ENCODE results near the gene SND1.

The SND1 gene

GRCh38 chr7:128032605-128033235 lies 380.7 kb downstream of the SND1 start:
- no peak for DNase-seq

- DNase-seq = no peak
Observed at GRCh38 chr7:128033246-128033645, 381.3 kb downstream of the SND1 start.

GRCh38 chr7:128034825-128035224 lies 382.8 kb downstream of the SND1 start:
- DNase-seq = no peak

GRCh38 chr7:128035712-128036111 lies 383.7 kb downstream of the SND1 start:
- DNase-seq = no peak

DNA sequence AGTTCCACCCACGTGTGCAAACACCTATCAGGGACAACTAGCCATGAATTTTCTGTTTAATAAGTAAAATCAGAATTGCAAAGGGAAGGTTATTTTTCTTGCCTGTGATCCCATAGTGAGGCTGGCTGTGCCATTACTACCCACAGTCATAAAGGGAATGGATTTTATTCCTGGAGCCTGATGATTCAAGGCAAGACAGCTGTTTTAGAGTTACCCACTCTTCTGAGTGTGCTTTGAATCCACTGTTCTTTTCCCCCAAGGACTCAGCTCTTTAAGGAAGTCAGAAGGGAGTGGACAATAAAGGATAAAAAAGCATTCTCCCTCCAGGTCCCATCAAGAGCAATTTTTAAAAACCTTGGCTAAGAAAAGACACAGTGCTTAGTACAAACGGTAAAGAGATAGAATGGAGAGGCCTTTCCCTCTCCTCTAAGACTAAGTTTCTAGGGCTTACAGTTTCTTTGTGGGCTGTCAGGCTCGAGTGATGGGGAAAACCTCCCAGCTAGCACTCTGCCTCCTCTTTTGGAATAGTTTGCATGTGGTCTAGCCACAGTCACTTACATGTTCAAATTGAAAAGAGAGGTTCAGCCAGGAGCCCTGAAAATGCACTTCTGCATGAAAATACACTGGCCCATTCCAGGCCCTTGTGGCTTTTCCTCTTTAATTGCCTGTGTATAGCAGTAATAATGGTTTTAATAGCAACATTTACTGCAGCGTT lies 384.4 kb downstream of the SND1 start:
- DNase-seq = no peak

- no peak for DNase-seq
Observed at GRCh38 chr7:128037081-128037480, 385.1 kb downstream of the SND1 start.

- no peak for DNase-seq
Observed at GRCh38 chr7:128037880-128038619, 386.1 kb downstream of the SND1 start.

DNA sequence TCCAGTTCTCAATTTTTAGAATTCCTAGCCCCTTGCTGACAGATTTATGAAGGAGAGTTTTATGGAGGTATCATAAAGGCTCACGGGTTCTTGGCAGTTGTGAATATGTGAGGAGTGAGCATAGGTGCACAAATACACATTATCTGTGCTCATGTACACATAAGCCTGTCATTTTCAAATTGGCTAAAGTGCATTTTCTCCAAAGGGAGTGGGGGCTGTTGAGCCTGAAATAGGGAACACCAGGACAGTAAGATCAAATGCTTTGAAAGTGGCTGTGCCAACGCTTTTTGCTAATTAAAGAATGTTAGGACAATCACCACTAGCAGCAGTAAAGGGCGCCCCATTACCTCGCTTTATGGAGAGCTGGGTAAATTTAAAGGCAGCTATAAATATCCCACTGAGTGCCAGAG lies 387.6 kb downstream of the SND1 start:
- no peak for DNase-seq

DNA sequence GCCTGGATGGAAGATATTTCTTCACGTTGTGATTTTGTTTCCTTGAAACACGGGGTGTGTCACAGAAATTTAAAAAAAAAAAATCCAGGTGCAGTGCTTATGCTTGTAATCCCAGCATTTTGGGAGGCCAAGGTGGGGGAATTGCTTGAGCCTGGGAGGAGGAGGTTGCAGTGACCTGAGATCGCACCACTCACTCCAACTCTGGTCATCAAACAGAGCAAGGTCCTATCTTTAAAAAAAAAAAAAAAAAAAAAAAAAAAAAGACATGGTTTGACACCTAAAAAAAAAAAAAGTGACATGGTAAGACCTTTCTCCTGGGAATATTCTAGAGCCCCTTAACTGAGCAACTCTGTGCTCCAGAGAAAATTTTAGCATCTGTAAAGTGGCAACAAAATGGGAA lies 388.2 kb downstream of the SND1 start:
- no peak for DNase-seq

DNA sequence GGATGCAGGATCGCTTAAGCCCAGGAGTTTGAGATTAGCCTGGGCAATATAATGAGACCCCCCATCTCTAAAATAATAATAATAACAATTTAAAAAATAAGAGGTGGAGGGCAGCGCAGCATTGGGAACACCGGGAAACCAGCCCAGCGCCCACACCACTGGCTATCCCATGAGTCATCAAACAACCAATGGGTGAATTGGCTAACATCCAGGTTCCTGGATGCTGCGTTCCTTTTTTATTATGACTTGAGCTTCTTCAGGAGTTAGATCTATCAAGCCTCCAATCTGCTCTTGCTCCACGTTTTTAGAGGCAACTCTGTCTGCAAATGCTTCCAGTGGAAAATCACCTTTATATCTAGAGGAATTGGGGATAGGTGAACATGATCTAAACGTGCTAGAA lies 389.2 kb downstream of the SND1 start:
- no peak for DNase-seq

DNA sequence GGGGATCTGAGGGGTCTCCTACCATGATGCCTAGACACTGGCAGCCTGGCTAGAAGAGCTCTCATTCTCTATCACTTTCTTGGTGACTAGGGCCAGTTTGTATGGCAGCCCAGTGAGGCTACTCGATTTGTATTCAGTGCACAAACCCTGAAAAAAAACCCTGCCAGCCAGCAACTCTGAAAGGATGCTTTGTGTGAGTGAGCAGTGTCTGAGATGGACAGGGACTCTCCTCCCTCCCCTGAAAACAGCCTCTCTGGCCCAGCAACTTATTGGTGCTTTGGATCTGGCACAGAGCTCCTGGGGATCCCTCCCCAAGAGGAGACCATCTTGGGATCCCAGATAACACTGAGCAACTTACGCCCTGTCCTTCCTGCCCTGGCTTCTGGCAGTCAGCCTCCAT lies 390.0 kb downstream of the SND1 start:
- DNase-seq = no peak

- no peak for DNase-seq
Observed at GRCh38 chr7:128044064-128044463, 392.1 kb downstream of the SND1 start.

GRCh38 chr7:128045158-128045557 lies 393.2 kb downstream of the SND1 start:
- DNase-seq = no peak

DNA sequence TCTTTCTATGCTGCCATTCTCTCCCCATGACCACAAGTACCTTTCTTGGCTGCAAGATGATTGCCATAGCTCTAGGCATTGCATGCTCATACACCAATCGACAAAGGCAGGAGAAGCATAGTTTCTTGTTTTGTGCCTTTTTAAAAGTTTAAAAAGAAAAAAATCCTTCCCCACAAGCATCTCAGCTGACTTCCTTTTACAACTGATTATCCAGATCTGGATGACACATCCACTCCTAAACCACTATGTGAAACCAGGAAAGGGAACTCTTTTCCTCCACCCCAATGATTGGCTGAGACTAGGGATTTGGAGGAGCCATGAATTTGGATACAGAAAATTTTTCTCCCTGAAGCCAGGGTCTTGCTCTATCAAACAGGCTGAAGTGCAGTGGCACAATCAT lies 393.8 kb downstream of the SND1 start:
- DNase-seq = no peak

DNA sequence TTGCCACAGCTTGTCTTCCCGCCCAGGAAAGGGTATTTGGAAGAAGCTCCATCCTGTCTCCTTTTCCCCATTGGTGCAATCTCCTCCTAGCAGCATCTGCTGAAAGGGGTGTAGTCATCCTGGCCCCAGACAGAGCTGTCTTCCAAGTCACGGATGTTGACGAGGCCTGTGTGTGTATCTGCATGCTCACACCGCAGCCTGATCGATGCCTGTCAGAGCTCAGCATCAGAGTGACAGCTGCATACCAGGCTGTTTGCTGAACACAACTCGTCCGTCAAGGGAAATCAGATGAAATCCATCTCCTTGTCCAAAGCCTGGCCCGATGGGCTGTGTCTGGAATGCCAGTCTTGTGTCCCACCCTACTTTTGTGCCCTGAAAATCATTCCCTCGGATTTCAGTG lies 400.4 kb downstream of the SND1 start:
- DNase-seq = no peak

- DNase-seq = no peak
Observed at GRCh38 chr7:128053023-128053422, 401.0 kb downstream of the SND1 start.

DNA sequence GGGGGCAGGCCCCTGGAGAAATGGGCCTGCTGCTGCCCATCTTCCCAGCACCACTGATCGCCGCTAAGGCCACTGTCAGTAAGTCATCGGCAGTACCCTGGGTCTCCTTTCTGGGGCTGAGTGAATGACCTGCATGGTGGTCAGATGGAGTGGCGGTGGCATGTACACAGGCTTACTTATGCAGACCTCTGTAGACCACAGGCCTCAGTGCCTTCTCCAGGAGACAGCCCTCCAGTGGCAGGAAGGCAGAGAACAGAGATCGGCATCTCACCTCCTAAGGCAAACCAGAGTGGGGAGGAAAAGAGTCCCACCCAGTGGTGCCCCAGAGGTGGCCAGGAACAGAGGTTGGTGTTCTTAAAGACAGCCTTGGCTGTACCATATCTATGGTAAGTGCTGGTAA lies 402.0 kb downstream of the SND1 start:
- no peak for DNase-seq

DNA sequence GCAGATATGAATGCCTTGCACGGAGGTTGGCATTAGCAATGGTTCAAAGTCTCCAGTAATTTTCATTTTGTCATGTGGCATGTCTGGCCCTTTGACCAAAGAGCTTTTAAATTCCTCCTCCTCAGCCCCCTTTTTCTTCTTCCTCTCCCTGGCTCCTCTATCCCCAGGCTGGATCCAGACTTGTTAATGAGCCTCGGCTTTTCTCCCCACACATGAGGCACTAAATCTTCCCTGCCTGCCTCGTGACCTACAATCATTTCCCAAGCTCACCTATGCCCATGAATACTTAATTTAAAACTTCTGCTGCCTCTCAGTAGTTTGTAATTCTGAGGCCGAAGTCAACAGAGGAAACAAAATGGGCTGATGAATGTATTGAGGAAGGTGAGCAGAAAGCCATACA lies 402.5 kb downstream of the SND1 start:
- DNase-seq = no peak

GRCh38 chr7:128055637-128056036 lies 403.6 kb downstream of the SND1 start:
- DNase-seq = no peak

DNA sequence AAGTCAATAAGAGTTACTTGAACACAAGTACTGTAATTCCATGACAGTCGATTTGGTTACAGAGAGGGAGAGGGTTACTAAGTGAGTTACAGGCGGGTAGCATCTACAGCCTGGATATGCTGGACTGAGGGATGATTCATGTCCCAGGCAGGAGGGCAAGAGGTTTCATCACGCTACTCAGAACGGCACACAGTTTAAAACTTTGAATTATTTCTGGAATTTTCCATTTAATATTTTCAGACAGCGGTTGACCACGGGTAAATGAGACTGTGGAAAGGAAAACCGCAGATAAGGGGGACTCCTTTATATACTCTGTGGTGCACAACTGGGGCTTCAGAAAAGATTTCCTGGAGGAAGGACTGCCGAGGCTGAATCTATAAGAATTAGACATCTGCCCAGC lies 404.9 kb downstream of the SND1 start:
- DNase-seq = no peak

GRCh38 chr7:128057909-128058308 lies 405.9 kb downstream of the SND1 start:
- DNase-seq = no peak

GRCh38 chr7:128059143-128059988 lies 407.4 kb downstream of the SND1 start:
- DNase-seq = no peak

DNA sequence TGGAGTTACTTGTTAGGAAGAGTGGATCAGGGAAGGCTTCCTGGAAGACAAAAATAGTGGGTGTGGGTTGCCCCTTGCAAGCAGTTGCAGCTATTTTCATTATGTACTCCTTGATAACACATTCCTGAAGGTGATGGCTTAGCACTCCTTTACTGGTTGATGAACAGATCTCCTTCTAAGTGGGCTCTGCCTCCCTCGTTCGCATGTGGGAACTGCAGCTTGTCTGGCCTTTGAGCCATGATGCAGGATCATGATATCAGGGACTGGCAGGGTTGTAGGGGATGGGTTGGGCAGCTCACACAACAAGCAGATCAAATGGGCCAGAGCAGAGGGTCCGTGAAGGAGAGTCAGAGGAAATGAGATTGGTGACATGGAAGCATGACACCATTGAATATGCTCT lies 408.0 kb downstream of the SND1 start:
- DNase-seq = no peak
